ENCODE results near the gene ATP1A1. TPM values are rescaled to one million over a fixed set of nuclear protein-coding genes. Genes with fewer than 3 reads are reported as not detected.

The ATP1A1 gene
- polyA plus RNA-seq, 2 of the 4 experiments (the other 2 are of a cell fraction): 119 to 171 TPM

- TF ChIP-seq MAX (IDR thresholded peaks at IDR 0.05): no peak
- TF ChIP-seq TFCP2L1 (CRISPR knock-in tag; IDR thresholded peaks at IDR 0.05): no peak
- TF ChIP-seq MAFK (IDR thresholded peaks at IDR 0.05; ENCODE audit: partially characterized antibody): no peak
- no peak for TF ChIP-seq HES2 (IDR thresholded peaks at IDR 0.05)
- no peak for TF ChIP-seq ATOH8 (CRISPR knock-in tag; IDR thresholded peaks at IDR 0.05; ENCODE audit: low read depth)
- no peak for TF ChIP-seq TP53 (CRISPR knock-in tag; IDR thresholded peaks at IDR 0.05)
- TF ChIP-seq NFE2L2 (conservative IDR thresholded peaks at IDR 0.05; ENCODE audit: low read length): no peak
- no peak for TF ChIP-seq PHF8 (IDR thresholded peaks at IDR 0.05; ENCODE audit: borderline replicate concordance, low read depth)
- TF ChIP-seq SREBF2 (IDR thresholded peaks at IDR 0.05): no peak
These were observed 30.6 kb downstream of the ATP1A1 start (continued) for GRCh38 chr1:116403496-116404136.

- TF ChIP-seq HOXB13 (CRISPR knock-in tag; IDR thresholded peaks at IDR 0.05; ENCODE audit: low read depth) (no peak), TFCP2L1 (CRISPR knock-in tag; IDR thresholded peaks at IDR 0.05) (no peak), REST (IDR thresholded peaks at IDR 0.05) (no peak), CBX2 (IDR thresholded peaks at IDR 0.05; ENCODE audit: borderline replicate concordance, low read depth) (no peak), ZNF302 (CRISPR knock-in tag; IDR thresholded peaks at IDR 0.05) (no peak), POLR2A (IDR thresholded peaks at IDR 0.05; ENCODE audit: low read length) (no peak), CEBPB (IDR thresholded peaks at IDR 0.05) (no peak), HEYL (CRISPR knock-in tag; IDR thresholded peaks at IDR 0.05) (no peak), MAX (IDR thresholded peaks at IDR 0.05) (no peak), MAZ (IDR thresholded peaks at IDR 0.05; ENCODE audit: borderline replicate concordance, low read depth, low read length) (no peak), MAFK (IDR thresholded peaks at IDR 0.05; ENCODE audit: partially characterized antibody) (no peak), GATA3 (IDR thresholded peaks at IDR 0.05; ENCODE audit: borderline replicate concordance) (no peak), NFE2L2 (conservative IDR thresholded peaks at IDR 0.05; ENCODE audit: low read length) (no peak), HMGXB4 (CRISPR knock-in tag; IDR thresholded peaks at IDR 0.05; ENCODE audit: borderline replicate concordance) (no peak)
- DNase-seq (ENCODE audit: low read depth in 1 of 2, low spot score in 1 of 2) (no peak), FAIRE-seq (no peak), ATAC-seq (no peak)
- ChIA-PET POLR2A (no interaction called here), CTCF (no interaction called here)
- Histone ChIP-seq H3K9me3 (no peaks in the 10 kb centered on the region), H3K4me2 (no peak overlapping the region), H3K4me1 (no peaks in the 10 kb centered on the region), H3K4me3 (no peak overlapping the region), H3K27ac (no peak overlapping the region)
- 84% methylated on average over 5 of the region's 5 CpGs for WGBS (ENCODE audit: missing lambda C conversion rate)
These were observed 31.7 kb downstream of the ATP1A1 start for GRCh38 chr1:116404699-116405098.

Data from A549 (cell line).